Measurements from ENCODE around the gene PRICKLE3. TPM values are rescaled to one million over a fixed set of nuclear protein-coding genes. Genes with fewer than 3 reads are reported as not detected.

Gene PRICKLE3
- total and polyA plus RNA-seq, 2 of the 4 experiments (the other 2 are of a cell fraction): 3.4 to 6.4 TPM

- Histone ChIP-seq H3K4me1 (ENCODE audit: control insufficient read depth, insufficient read depth, low read length) (peaks cover 3% of the 10 kb centered on the region), H4K8ac (ENCODE audit: low read depth in 2 of 2, low read length in 2 of 2) (peak overlapping the region; percentile 8 to 29; a peak in 3 of 4 replicates), H3K56ac (ENCODE audit: extremely low read depth, insufficient read depth, low read length) (no peak overlapping the region), H2AK9ac (replicated peaks; ENCODE audit: low read depth, low read length, poor library complexity) (peak overlapping the region; percentile 66), H3K9ac (ENCODE audit: low read depth, low read length) (no peak overlapping the region), H4K20me1 (ENCODE audit: insufficient read depth, low read length) (no peaks in the 10 kb centered on the region), H3K9me1 (ENCODE audit: insufficient read depth, low read length) (peaks cover 3% of the 10 kb centered on the region; the same call in 1 of the 2 replicates), H3K27me3 (ENCODE audit: control insufficient read depth, insufficient read depth, low read length) (no peaks in the 10 kb centered on the region), H2BK120ac (ENCODE audit: low read depth, low read length) (no peak overlapping the region), H2AK5ac (ENCODE audit: low read depth, low read length) (0 out of 2 replicates have a peak overlapping the region, but pooled peaks have one; percentile 43), H3K79me1 (ENCODE audit: low read depth in 1 of 2, low read length in 2 of 2) (peaks cover 5 to 8% of the 10 kb centered on the region in 2 experiments; a peak in 2 of 4 replicates), H3K27ac (ENCODE audit: insufficient read depth, low read length) (no peak overlapping the region), H3K36me3 (ENCODE audit: control insufficient read depth, insufficient read depth, low read length) (no peaks in the 10 kb centered on the region), H2AFZ (replicated peaks; ENCODE audit: low read length, poor library complexity) (no peak overlapping the region), H4K91ac (ENCODE audit: insufficient read depth, low read depth, low read length) (no peak overlapping the region; the same call in 1 of the 2 replicates), H3K4me3 (ENCODE audit: insufficient read depth, low read depth, low read length) (no peak overlapping the region), H3K4me2 (ENCODE audit: low read depth, low read length) (peak overlapping the region; percentile 58; the same call in 1 of the 2 replicates), H3K14ac (replicated peaks; ENCODE audit: low read depth, low read length) (no peak overlapping the region), H2BK15ac (ENCODE audit: low read depth, low read length) (no peak overlapping the region), H2BK20ac (ENCODE audit: low read depth, low read length) (no peak overlapping the region), H3K9me3 (ENCODE audit: control insufficient read depth, insufficient read depth, low read length) (no peaks in the 10 kb centered on the region), H3K4ac (ENCODE audit: low read depth, low read length) (0 out of 2 replicates have a peak overlapping the region, but pooled peaks have one; percentile 36), H3K18ac (ENCODE audit: low read depth, low read length) (no peak overlapping the region), H2BK5ac (ENCODE audit: low read depth, low read length, poor library complexity, severe bottlenecking) (no peak overlapping the region), H4K5ac (ENCODE audit: low read depth, low read length) (no peak overlapping the region), H3K23ac (ENCODE audit: low read depth, low read length) (no peak overlapping the region)
- BruUV-seq (replicated peaks): no TSS peak
- TF ChIP-seq RAD21 (IDR thresholded peaks at IDR 0.05; ENCODE audit: low read length): no peak
- no peak for TF ChIP-seq NFE2L2 (IDR thresholded peaks at IDR 0.05; ENCODE audit: low read depth, low read length)
- no peak for TF ChIP-seq USF2 (IDR thresholded peaks at IDR 0.05; ENCODE audit: low read depth, low read length)
- TF ChIP-seq CTCF (conservative IDR thresholded peaks at IDR 0.05; ENCODE audit: low read depth, low read length): no peak
- no peak for TF ChIP-seq FOS (IDR thresholded peaks at IDR 0.05; ENCODE audit: low read depth, low read length)
- DNase-seq: no peak
- intact Hi-C loops (cut with micrococcal nuclease): loop anchor here (5.0 kb wide), 1 partner anchor 563 kb away; no protein-coding TSS in a partner anchor
- ATAC-seq (ENCODE audit: low read depth): no peak
- in situ Hi-C loops (cut with MboI; ENCODE audit: low sequenced_read_pairs): no loop called here
- WGBS, 2 experiments (ENCODE audit: extremely low coverage in 2 of 2, insufficient read length in 1 of 2): 90% methylated on average over 2 of the region's 6 CpGs; no CpG with 5 or more reads in 1 of the 2 experiments
- dilution Hi-C loops (cut with HindIII; ENCODE audit: low sequenced_read_pairs, unreplicated experiment): no loop called here
- CTCF ChIA-PET: no interaction called here
- POLR2A ChIA-PET (ENCODE audit: unreplicated experiment): no interaction called here
These were observed 3.4 kb upstream of the PRICKLE3 start for GRCh38 chrX:49189606-49190005.
